MG63 (cell line): ENCODE results near the gene OSTF1. TPM values are rescaled to one million over a fixed set of nuclear protein-coding genes. Genes with fewer than 3 reads are reported as not detected.

Source experiments
- DNase-seq: peaks from one replicate; pipeline ENCODE4 v3.0.0-alpha.2; 2020
- H3K27me3 ChIP-seq: fragments of 250-450 bp; sonication (Bioruptor Pico); 2 replicates; pipeline ENCODE4 v1.5.1; 2020; ENCODE audit warnings: mild to moderate bottlenecking, moderate library complexity
- H3K36me3 ChIP-seq: fragments of 250-450 bp; sonication (Bioruptor Pico); 2 replicates; pipeline ENCODE4 v1.5.1; 2020; ENCODE audit warnings: mild to moderate bottlenecking, moderate library complexity
- H3K4me3 ChIP-seq: fragments of 250-450 bp; sonication (Bioruptor Pico); 2 replicates; pipeline ENCODE4 v1.5.1; 2020; ENCODE audit warnings: mild to moderate bottlenecking, moderate library complexity
- H3K9me3 ChIP-seq: fragments of 250-450 bp; sonication (Bioruptor Pico); 2 replicates; pipeline ENCODE4 v1.5.1; 2020; ENCODE audit warnings: mild to moderate bottlenecking, moderate library complexity
- total RNA-seq: library from RNA; depleted of rRNA; stranded (reverse); fragments of >200 nt; shearing (Covaris generic); gene quantifications from 2 replicates; pipeline ENCODE4 v1.2.3, GENCODE V29; 2014; ENCODE audit warnings: low replicate concordance

The OSTF1 gene
- total RNA-seq, 1 experiment from 2014 or later = 18.6 TPM

GRCh38 chr9:75133396-75133795 lies 45.1 kb downstream of the OSTF1 start:
- Histone ChIP-seq H3K9me3 (no peaks in the 10 kb centered on the region), H3K4me3 (no peak overlapping the region), H3K36me3 (no peaks in the 10 kb centered on the region), H3K27me3 (no peaks in the 10 kb centered on the region)
- no peak for DNase-seq

GRCh38 chr9:75134495-75134894 lies 46.2 kb downstream of the OSTF1 start:
- no peaks in the 10 kb centered on the region for H3K36me3 ChIP-seq
- no peak overlapping the region for H3K4me3 ChIP-seq
- H3K9me3 ChIP-seq = no peaks in the 10 kb centered on the region
- no peak for DNase-seq
- H3K27me3 ChIP-seq = no peaks in the 10 kb centered on the region

- no peaks in the 10 kb centered on the region for H3K27me3 ChIP-seq
- no peaks in the 10 kb centered on the region for H3K36me3 ChIP-seq
- no peak overlapping the region for H3K4me3 ChIP-seq
- no peak for DNase-seq
- no peaks in the 10 kb centered on the region for H3K9me3 ChIP-seq
These were observed 50.1 kb downstream of the OSTF1 start for GRCh38 chr9:75138260-75139040.

GRCh38 chr9:75139201-75139600 lies 50.9 kb downstream of the OSTF1 start:
- H3K9me3 ChIP-seq = no peaks in the 10 kb centered on the region
- H3K4me3 ChIP-seq = no peak overlapping the region
- H3K36me3 ChIP-seq = no peaks in the 10 kb centered on the region
- no peaks in the 10 kb centered on the region for H3K27me3 ChIP-seq
- no peak for DNase-seq

GRCh38 chr9:75140261-75140660 lies 51.9 kb downstream of the OSTF1 start:
- Histone ChIP-seq H3K4me3 (no peak overlapping the region), H3K9me3 (no peaks in the 10 kb centered on the region), H3K27me3 (no peaks in the 10 kb centered on the region), H3K36me3 (no peaks in the 10 kb centered on the region)
- no peak for DNase-seq

GRCh38 chr9:75142202-75142601 lies 53.9 kb downstream of the OSTF1 start:
- no peak for DNase-seq
- H3K36me3 ChIP-seq = no peaks in the 10 kb centered on the region

GRCh38 chr9:75146229-75146628 lies 57.9 kb downstream of the OSTF1 start:
- no peaks in the 10 kb centered on the region for H3K27me3 ChIP-seq
- H3K9me3 ChIP-seq = no peaks in the 10 kb centered on the region
- H3K4me3 ChIP-seq = no peak overlapping the region
- H3K36me3 ChIP-seq = no peaks in the 10 kb centered on the region
- DNase-seq = no peak

More at GRCh38 chr9:75142202-75142601, 53.9 kb downstream of the OSTF1 start:
- Histone ChIP-seq H3K9me3 (no peaks in the 10 kb centered on the region), H3K4me3 (no peak overlapping the region), H3K27me3 (no peaks in the 10 kb centered on the region)

GRCh38 chr9:75147638-75148037 lies 59.3 kb downstream of the OSTF1 start:
- no peaks in the 10 kb centered on the region for H3K36me3 ChIP-seq
- no peak overlapping the region for H3K4me3 ChIP-seq
- no peak for DNase-seq
- H3K9me3 ChIP-seq = no peaks in the 10 kb centered on the region
- H3K27me3 ChIP-seq = no peaks in the 10 kb centered on the region

GRCh38 chr9:75148561-75148960 lies 60.2 kb downstream of the OSTF1 start:
- no peaks in the 10 kb centered on the region for H3K27me3 ChIP-seq
- no peaks in the 10 kb centered on the region for H3K9me3 ChIP-seq
- DNase-seq = no peak
- H3K36me3 ChIP-seq = no peaks in the 10 kb centered on the region
- H3K4me3 ChIP-seq = no peak overlapping the region

GRCh38 chr9:75149841-75150241 lies 61.5 kb downstream of the OSTF1 start:
- no peaks in the 10 kb centered on the region for H3K9me3 ChIP-seq
- no peaks in the 10 kb centered on the region for H3K27me3 ChIP-seq
- DNase-seq = no peak
- H3K4me3 ChIP-seq = no peak overlapping the region
- H3K36me3 ChIP-seq = no peaks in the 10 kb centered on the region

- H3K9me3 ChIP-seq = no peaks in the 10 kb centered on the region
- H3K36me3 ChIP-seq = no peaks in the 10 kb centered on the region
- H3K27me3 ChIP-seq = no peaks in the 10 kb centered on the region
- DNase-seq = no peak
- H3K4me3 ChIP-seq = no peak overlapping the region
These were observed 62.2 kb downstream of the OSTF1 start for GRCh38 chr9:75150512-75150911.

GRCh38 chr9:75152416-75152815 lies 64.1 kb downstream of the OSTF1 start:
- Histone ChIP-seq H3K4me3 (no peak overlapping the region), H3K36me3 (no peaks in the 10 kb centered on the region), H3K9me3 (no peaks in the 10 kb centered on the region), H3K27me3 (no peaks in the 10 kb centered on the region)
- no peak for DNase-seq

GRCh38 chr9:75156858-75157257 lies 68.5 kb downstream of the OSTF1 start:
- no peaks in the 10 kb centered on the region for H3K27me3 ChIP-seq
- H3K4me3 ChIP-seq = no peak overlapping the region
- no peaks in the 10 kb centered on the region for H3K36me3 ChIP-seq
- DNase-seq = no peak
- H3K9me3 ChIP-seq = no peaks in the 10 kb centered on the region

- Histone ChIP-seq H3K27me3 (no peaks in the 10 kb centered on the region), H3K4me3 (no peak overlapping the region), H3K36me3 (no peaks in the 10 kb centered on the region), H3K9me3 (no peaks in the 10 kb centered on the region)
- DNase-seq = no peak
These were observed 73.0 kb downstream of the OSTF1 start for GRCh38 chr9:75161116-75161857.

- H3K9me3 ChIP-seq = no peaks in the 10 kb centered on the region
- H3K36me3 ChIP-seq = no peaks in the 10 kb centered on the region
- no peaks in the 10 kb centered on the region for H3K27me3 ChIP-seq
- H3K4me3 ChIP-seq = no peak overlapping the region
- DNase-seq = no peak
These were observed 75.5 kb downstream of the OSTF1 start for GRCh38 chr9:75163764-75164163.

- Histone ChIP-seq H3K27me3 (no peaks in the 10 kb centered on the region), H3K4me3 (no peak overlapping the region), H3K9me3 (no peaks in the 10 kb centered on the region), H3K36me3 (no peaks in the 10 kb centered on the region)
- DNase-seq = no peak
These were observed 76.3 kb downstream of the OSTF1 start for GRCh38 chr9:75164573-75164972.

GRCh38 chr9:75167281-75167680 lies 79.0 kb downstream of the OSTF1 start:
- no peak for DNase-seq
- Histone ChIP-seq H3K27me3 (no peaks in the 10 kb centered on the region), H3K4me3 (no peak overlapping the region), H3K36me3 (no peaks in the 10 kb centered on the region), H3K9me3 (no peaks in the 10 kb centered on the region)
